ENCODE data around the gene GLYR1.
"Not testable (repeated sequence)": the region's sequence is repeated elsewhere in the genome, so short reads cannot be mapped to it uniquely, and the experiment has no call there.

GLYR1 gene

GRCh38 chr16:4785758-4786433, 61.2 kb downstream of the GLYR1 start:
- no peak for DNase-seq

GRCh38 chr16:4784444-4784987, 62.6 kb downstream of the GLYR1 start:
- not testable (repeated sequence) for DNase-seq

- no peak for DNase-seq
Observed at GRCh38 chr16:4783951-4784336, 63.1 kb downstream of the GLYR1 start.

- DNase-seq = no peak
Observed at GRCh38 chr16:4783251-4783950, 63.7 kb downstream of the GLYR1 start.

- DNase-seq = no peak
Observed at GRCh38 chr16:4780235-4780634, 66.9 kb downstream of the GLYR1 start.

- no peak for DNase-seq
Observed at GRCh38 chr16:4778050-4778392, 69.1 kb downstream of the GLYR1 start.

- no peak for DNase-seq
Observed at GRCh38 chr16:4777339-4778049, 69.6 kb downstream of the GLYR1 start.

- no peak for DNase-seq
Observed at GRCh38 chr16:4776141-4776705, 70.9 kb downstream of the GLYR1 start.

- DNase-seq = no peak
Observed at GRCh38 chr16:4775005-4775404, 72.1 kb downstream of the GLYR1 start.

- no peak for DNase-seq
Observed at GRCh38 chr16:4772351-4772750, 74.7 kb downstream of the GLYR1 start.

GRCh38 chr16:4771646-4772045, 75.4 kb downstream of the GLYR1 start:
- DNase-seq = no peak

GRCh38 chr16:4769306-4769638, 77.8 kb downstream of the GLYR1 start:
- no peak for DNase-seq

- DNase-seq = peak; percentile 70 to 83
Observed at GRCh38 chr16:4768549-4769305, 78.4 kb downstream of the GLYR1 start.

GRCh38 chr16:4767872-4768548, 79.1 kb downstream of the GLYR1 start:
- DNase-seq = no peak

GRCh38 chr16:4766875-4767628, 80.0 kb downstream of the GLYR1 start, which contains the start of gene ZNF500:
TSS of gene ZNF500 (minus strand) at chr16:4767162. CDS start at chr16:4765978, 1,184 bp downstream.
- peak; percentile 86 for DNase-seq

- no peak for DNase-seq
Observed at GRCh38 chr16:4765511-4766474, 81.3 kb downstream of the GLYR1 start.

- DNase-seq = no peak
Observed at GRCh38 chr16:4763791-4764190, 83.3 kb downstream of the GLYR1 start.

GRCh38 chr16:4762205-4762604, 84.9 kb downstream of the GLYR1 start:
- no peak for DNase-seq

GRCh38 chr16:4760221-4760910, 86.7 kb downstream of the GLYR1 start:
- DNase-seq = no peak
